Lung microvascular endothelial cell (primary cell): ENCODE results near the gene MAPK7. TPM values are rescaled to one million over a fixed set of nuclear protein-coding genes. Genes with fewer than 3 reads are reported as not detected.

Experiments used
- DNase-seq, 2 donors: peaks; one replicate each; pipeline versions ENCODE4 v3.0.0 to v3.0.0-alpha.2; 2010; ENCODE audit warnings: low read depth in 2 of 2
- total RNA-seq: library from RNA; depleted of rRNA; stranded (reverse); fragments of >200 nt; gene quantifications from 2 replicates; pipeline ENCODE4 v1.2.1, GENCODE V29; 2014

Gene MAPK7
- total RNA-seq, result 7.8 and 11.5 TPM in 2 replicates

GRCh38 chr17:19378416-19379360 is at the start of gene MAPK7:
Gene MAPK7, plus strand, starts transcription at chr17:19378498. Its CDS starts 403 bp downstream, at chr17:19378901.
- DNase-seq, result peak; percentile 17 to 23

- no peak for DNase-seq
These were observed 49.2 kb upstream of the MAPK7 start for GRCh38 chr17:19329136-19329535.

- DNase-seq, result no peak
These were observed 48.5 kb upstream of the MAPK7 start for GRCh38 chr17:19329839-19330238.

- DNase-seq, result no peak
These were observed 48.0 kb upstream of the MAPK7 start for GRCh38 chr17:19330271-19330670.

- no peak for DNase-seq
These were observed 47.2 kb upstream of the MAPK7 start for GRCh38 chr17:19331134-19331533.

GRCh38 chr17:19331543-19332245 is 46.6 kb upstream of the MAPK7 start:
- DNase-seq, result no peak

GRCh38 chr17:19332371-19333131 is 45.7 kb upstream of the MAPK7 start:
- no peak for DNase-seq

- no peak for DNase-seq
These were observed 45.2 kb upstream of the MAPK7 start for GRCh38 chr17:19333132-19333440.

GRCh38 chr17:19333736-19334290 is 44.5 kb upstream of the MAPK7 start:
- DNase-seq, result no peak

- no peak for DNase-seq
These were observed 44.0 kb upstream of the MAPK7 start for GRCh38 chr17:19334331-19334730.

GRCh38 chr17:19335951-19336631 is 42.2 kb upstream of the MAPK7 start:
- DNase-seq, result no peak

GRCh38 chr17:19336938-19337711 is 41.2 kb upstream of the MAPK7 start:
- DNase-seq, result peak in 1 of 2 donors; percentile 74

- no peak for DNase-seq
These were observed 40.6 kb upstream of the MAPK7 start for GRCh38 chr17:19337712-19338023.

- DNase-seq, result peak; percentile 75 to 78
These were observed 40.0 kb upstream of the MAPK7 start for GRCh38 chr17:19338031-19338990.

- no peak for DNase-seq
These were observed 38.9 kb upstream of the MAPK7 start for GRCh38 chr17:19339341-19339815.

- DNase-seq, result no peak
These were observed 37.1 kb upstream of the MAPK7 start for GRCh38 chr17:19341211-19341631.

- DNase-seq, result no peak
These were observed 36.4 kb upstream of the MAPK7 start for GRCh38 chr17:19341641-19342610.
